CD4-positive, alpha-beta T cell treated with Interferon alpha-2 for 1 hour (primary cell): Measurements from ENCODE around the gene CYP19A1.

Source experiments
- DNase-seq, 2 donors: peaks; one replicate each; pipeline ENCODE4 v3.0.0-alpha.2; 2020 to 2022

The CYP19A1 gene

DNA sequence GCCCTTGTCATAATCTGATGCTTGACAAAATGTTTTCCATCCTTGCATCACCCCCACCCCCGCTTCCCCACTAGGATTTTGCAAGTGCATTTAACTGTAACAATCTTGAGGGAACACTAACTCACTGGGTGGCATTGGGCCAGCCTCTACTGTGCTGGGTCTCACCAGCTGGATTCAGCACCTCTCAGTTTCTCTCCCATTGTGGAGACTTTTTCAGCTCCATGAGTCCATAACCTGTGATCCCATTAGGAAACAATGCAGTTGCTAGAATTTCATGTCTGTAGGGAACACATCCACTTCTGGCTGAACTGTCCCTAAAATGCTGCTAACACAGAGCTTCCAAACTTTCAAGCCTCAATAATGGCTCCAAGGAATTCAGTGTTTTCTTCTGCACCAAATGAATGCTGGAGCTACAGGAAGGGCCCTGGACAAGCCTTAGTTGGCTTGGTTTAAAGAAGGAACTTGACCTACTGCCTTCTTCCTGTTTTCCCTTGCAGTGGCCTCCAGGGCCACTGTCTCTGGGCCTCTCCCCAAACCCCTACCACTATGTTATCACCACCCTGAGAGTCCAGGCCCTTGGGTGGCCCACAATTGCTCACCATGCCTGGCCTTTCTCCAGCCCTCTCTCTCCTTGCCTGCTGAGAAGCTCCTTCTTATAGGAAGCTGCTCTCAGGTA, 15.6 kb downstream of the CYP19A1 start:
- DNase-seq, result no peak

DNA sequence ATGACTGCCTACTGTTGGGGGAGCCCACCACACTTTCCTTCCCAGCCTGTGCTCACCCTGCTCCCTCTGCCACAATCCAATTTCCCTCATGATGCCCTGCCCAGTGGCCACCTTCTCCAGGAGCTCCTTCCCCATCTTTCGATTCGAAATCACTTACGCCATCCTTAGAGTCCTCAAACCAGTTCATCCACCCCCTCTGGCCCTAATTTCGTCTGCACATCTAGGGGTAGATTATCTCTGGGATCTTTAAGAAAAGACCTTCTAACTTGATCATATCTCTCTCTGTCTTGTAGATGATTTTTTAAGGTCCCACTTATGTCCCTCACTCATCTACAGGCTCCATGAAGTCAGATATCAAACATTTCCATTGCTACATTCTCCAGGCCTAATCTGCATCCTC, 17.1 kb downstream of the CYP19A1 start:
- DNase-seq, result no peak

- no peak for DNase-seq
These were observed 17.6 kb downstream of the CYP19A1 start for GRCh38 chr15:51320843-51321242.

- DNase-seq, result no peak
These were observed 18.9 kb downstream of the CYP19A1 start for GRCh38 chr15:51319539-51319938.

GRCh38 chr15:51318382-51319150, 19.8 kb downstream of the CYP19A1 start:
- DNase-seq, result no peak

- no peak for DNase-seq
These were observed 21.8 kb downstream of the CYP19A1 start for GRCh38 chr15:51316636-51317035.

DNA sequence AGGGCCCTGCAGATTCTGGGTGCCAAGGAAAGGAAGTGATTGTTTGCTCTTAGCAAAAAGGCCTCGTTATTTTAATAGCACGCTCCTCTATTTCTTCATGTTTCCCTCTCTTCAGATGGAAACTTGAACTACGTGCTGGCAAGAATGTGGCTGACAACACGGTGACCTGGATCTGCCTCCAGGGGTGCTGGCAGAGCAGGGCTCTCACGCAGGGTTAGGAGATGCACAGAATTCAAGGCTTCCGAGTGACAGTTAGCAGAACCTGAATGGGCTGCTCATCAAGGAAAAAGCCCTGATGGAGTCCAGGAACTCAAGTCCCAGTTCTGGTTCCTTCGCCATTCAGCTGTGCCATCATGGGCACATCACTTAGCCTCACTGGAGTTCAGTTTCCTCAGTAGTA, 22.7 kb downstream of the CYP19A1 start:
- no peak for DNase-seq

DNA sequence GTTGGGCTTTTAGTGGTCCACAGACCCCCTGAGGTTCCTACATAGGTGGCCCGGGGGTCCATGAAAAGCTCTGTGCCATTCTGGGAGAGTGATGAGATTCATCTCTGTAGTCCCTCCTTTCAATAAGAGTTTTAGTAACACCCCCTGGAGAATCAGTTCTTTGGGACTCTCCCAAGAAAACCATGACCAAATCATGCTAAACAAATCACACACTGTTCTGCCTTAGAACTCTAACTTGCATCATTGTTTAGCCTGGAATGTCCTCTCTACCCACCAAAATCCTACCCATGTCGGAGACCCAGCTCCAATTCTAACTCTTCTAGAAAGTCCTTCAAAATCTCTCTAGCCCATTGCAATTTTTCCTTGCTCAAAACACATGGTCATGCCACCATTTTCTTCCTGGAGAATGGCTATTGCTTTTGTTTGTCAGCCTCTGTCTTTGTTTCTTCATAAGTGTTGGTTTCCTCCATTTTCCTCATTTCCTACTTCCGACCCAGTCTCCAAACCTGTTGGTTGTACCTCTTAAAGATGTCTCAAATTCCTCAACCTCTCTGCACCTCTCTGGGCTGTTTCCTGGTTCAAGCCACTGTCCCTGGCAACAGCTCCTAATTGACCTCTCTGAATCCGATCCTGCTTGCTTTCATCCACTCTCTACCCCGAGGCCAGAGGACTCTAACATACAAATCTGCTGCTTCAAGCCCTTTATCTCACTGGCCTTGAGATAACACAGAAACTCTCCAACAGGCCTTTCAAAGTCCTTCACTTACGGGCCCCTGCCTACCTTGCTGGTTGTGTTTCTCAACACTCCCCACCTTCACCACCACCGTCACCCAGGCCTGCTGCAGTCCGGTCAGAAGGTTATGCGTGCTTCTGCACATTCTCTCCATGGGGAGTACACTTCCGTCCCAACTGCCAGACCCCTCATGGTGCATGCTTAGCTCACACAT, 23.7 kb downstream of the CYP19A1 start:
- DNase-seq, result no peak

GRCh38 chr15:51313644-51314280, 24.6 kb downstream of the CYP19A1 start:
- no peak for DNase-seq

- DNase-seq, result no peak
These were observed 25.4 kb downstream of the CYP19A1 start for GRCh38 chr15:51313074-51313393.

GRCh38 chr15:51312166-51313073, 26.0 kb downstream of the CYP19A1 start:
- DNase-seq, result no peak

DNA sequence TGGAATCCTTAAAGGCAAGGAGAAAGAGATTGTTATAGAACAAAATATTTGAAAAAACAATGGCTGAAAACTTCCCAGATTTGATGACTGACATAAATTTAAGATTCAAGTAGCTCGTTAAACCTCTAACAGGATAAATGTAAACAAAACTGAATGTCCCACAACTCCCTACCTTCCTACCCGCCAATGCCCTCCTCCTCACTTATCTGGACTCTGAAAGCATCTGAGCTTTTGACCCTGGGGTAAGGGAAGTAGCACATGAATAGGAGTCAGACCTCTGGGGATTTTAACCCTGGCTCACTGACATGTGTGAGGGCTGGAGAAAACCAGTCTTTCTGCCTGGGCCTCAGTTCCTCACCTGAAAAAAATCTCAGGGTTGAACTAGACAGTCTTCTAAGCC, 26.9 kb downstream of the CYP19A1 start:
- no peak for DNase-seq

- no peak for DNase-seq
These were observed 28.3 kb downstream of the CYP19A1 start for GRCh38 chr15:51310064-51310463.

- no peak for DNase-seq
These were observed 30.6 kb downstream of the CYP19A1 start for GRCh38 chr15:51307811-51308210.

DNA sequence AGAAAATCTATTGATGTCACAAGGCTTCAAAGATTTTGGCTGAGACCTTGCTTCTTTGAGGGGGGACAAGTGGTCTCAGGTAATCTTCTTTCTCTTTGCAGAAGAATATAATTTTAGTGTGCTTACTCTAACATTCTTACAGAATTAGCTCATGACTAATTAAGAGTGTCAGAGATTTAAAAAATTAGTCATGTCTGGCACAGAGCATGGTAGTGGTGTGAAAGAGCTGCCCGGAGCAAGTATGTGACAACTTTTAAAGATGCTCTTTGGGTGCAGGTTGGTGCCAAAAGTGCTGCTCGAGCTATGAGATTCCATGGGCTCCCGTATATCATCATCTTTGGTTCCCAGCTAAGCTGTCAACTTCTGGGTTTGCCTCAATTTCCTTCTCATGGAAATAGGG, 31.1 kb downstream of the CYP19A1 start:
- DNase-seq, result no peak

- no peak for DNase-seq
These were observed 34.9 kb downstream of the CYP19A1 start for GRCh38 chr15:51303462-51303980.

DNA sequence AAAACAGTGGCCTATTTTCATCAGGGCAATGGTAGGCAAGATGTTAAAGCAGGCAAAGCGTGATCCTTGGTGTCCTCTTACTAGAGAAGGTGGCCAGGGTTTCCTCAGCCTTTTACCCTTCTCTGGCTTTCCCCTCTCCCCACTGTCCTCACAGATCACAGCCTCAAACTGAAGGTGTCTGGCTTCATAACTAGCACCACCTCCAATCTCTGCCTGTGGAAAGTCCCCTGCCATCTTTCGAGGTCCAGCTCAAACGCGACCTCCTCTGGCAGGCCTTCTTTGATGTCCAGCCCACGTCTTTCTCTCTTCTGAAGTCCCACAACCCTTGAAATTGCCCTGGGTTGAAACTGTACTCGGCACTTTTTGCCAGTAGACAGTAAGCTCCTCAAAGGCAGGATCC, 35.9 kb downstream of the CYP19A1 start:
- no peak for DNase-seq

DNA sequence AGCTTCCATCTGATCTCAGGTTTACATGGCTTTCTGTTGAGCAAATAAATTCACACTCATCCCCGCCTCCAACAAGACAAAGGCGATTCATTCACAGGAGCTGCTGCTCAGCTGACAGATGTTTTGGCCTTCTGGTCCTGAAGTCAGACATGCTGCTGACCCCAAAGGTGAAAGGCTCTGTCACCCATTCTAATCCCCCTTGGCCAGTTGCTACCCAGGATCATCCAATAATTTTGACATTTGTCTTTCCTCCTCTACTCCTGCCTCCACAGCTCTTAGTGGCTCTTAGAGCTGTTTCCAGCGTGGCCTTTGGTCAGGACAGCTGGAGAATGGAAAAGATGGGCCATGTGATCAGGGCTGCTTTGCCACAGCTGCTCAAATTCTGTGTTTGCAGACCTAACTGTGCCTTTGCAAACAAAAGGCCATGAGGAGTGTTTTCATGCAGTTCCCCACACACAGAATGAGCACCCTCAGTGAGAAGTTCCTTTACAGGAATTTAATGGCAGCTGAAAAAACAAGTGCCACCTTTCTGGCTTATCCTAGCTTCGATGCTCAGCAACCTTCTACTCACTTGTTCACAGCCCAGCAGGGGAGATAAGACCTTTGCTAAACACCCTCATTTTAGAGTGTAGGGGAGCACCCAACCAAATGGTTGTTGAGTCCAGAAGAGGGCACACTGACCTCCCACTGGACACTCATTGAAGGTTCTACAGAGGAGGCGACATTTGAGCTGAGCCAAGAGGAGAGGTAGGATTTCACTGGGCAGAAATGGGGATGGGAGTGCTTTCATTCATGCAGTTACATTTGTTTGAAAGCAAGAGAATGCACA, 39.0 kb downstream of the CYP19A1 start:
- DNase-seq, result no peak

DNA sequence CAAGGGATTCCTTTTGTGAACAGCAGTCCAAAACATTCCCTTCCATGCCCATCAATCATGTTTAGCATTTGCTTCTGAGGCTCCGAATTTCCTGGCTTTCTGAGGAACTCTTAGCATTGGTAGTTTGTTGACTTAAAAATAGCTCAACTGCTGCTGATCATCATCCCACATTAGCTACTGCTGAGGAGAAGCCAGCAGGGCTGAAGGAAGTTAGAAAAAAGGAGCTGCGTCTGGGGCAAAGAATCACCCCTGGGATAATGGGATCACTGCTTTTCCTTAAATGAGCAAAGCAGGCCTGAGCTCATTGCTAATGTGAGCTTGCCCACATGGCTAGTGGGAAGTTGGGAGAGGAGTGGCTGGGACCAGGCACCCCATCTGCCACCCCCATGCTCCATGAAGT, 39.8 kb downstream of the CYP19A1 start:
- DNase-seq, result no peak

DNA sequence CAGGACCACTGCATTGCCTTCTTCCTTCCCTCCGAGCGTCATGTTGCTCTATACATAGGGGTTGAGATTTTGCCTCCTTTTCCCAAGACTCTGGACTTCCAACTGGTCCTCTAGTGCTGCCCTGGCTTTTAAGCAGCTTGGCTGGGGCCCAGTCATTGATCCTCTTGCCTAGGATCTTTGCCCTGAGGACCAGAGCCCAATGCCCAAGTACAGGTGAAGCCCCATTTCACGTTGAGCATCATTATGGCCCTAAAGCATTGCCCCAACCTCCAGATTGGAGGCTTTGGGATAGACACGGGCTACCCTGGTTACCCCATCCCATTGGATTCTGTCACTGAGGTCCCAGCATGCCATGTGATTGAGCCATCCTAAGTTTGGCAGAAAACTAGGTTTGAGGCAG, 47.7 kb downstream of the CYP19A1 start:
- no peak for DNase-seq

- no peak for DNase-seq
These were observed 49.1 kb downstream of the CYP19A1 start for GRCh38 chr15:51289290-51289689.
